Hematopoietic multipotent progenitor cell treated with erythropoietin and hydrocortisone succinate and interleukin-3 and kit ligand, for 17 days (in vitro differentiated cells): Measurements from ENCODE around the gene OSBPL5.
"Not testable (repeated sequence)": the region's sequence is repeated elsewhere in the genome, so short reads cannot be mapped to it uniquely, and the experiment has no call there.

ENCODE experiments used
- DNase-seq: peaks from one replicate; pipeline ENCODE4 v3.0.0-alpha.2; 2015; ENCODE audit warnings: low spot score

The OSBPL5 gene

DNA sequence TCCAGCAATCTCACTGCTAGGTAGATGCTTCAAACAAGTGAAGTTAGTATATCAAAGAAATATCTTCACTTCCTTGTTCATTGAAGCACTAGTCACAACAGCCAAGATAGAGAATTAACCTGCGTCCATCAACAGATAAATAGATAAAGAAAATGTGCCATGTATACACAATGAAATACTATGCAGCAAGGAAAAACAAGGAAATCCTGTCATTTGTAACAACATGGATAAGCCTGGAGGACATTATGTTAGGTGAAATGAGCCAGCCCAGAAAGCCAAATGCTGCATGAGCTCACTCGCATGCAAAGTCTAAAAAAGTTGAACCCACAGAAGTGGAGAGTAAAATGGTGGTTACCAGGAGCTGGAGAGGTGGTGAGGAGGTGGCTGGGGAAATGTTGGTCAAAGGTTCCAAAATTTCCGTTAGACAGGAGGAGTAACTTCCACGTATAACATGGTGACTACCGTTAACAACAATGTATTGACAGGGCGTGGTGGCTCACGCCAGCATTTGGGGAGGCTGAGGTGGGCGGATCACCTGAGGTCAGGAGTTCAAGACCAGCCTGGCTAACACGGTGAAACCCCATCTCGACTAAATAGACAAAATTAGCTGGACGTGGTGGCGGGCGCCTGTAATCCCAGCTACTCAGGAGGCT, 84.3 kb downstream of the OSBPL5 start:
- no peak for DNase-seq

GRCh38 chr11:3080104-3080503, 85.0 kb downstream of the OSBPL5 start:
- no peak for DNase-seq

DNA sequence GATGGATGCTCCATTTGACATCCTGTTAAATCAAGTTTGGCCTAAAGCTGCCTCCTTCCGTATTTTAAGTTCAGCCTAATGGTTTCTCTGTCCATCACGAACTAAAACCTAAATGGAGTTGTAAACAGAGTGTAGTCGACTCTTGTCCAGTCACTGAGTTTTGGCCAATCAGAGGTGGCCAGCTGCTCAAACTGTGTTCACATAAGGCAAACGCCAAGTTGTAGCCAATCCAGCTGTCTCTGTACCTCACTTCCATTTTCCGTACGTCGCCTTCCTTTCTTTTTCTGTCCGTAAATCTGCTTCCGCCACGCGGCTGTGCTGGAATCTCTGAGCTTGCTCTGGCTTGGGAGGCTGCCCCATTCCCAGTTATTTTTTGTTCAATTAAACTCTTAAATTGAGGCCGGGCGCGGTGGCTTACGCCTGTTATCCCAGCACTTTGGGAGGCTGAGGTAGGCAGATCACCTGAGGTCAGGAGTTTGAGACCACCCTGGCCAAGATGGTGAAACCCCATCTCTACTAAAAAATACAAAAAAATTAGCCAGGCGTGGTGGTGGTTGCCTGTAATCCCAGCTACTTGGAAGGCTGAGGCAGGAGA, 87.2 kb downstream of the OSBPL5 start:
- no peak for DNase-seq

DNA sequence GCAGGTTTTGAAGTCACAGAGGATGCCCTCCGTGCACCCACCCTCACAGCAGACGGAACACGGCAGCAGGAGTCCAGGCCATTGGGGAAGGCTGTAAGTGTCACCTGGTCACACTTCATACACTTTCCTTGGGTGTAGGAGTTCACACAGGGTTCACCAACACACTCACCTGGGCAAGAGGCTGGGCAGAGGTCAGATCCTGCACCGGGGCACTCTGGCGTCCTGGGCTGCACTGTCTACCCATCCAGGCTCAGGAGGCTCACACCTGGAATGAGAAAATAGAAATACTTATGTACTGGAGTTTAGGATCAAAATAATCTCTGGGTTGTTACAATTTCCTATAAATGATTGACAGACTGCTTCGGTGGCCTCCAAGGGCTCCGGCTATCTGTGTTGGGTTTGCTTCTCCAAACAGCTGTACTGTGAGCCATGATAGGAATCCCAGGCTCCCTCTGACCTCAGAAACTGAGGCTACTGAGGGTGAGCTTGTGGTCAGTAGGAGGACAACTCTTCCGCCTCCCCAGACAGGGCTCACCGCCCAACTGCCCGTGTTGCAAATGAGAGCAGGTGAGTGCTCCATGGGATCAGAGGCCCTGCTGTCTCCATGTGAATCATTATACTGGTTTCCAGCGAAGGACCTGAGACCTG, 87.8 kb downstream of the OSBPL5 start:
- DNase-seq, result no peak

- no peak for DNase-seq
Measured at GRCh38 chr11:3074912-3075589, 90.1 kb downstream of the OSBPL5 start.

- DNase-seq, result no peak
Measured at GRCh38 chr11:3073029-3073435, 92.1 kb downstream of the OSBPL5 start.

- DNase-seq, result no peak
Measured at GRCh38 chr11:3069425-3069824, 95.7 kb downstream of the OSBPL5 start.

- DNase-seq, result not testable (repeated sequence)
Measured at GRCh38 chr11:3066308-3066707, 98.8 kb downstream of the OSBPL5 start.

GRCh38 chr11:3064709-3065108, 100.4 kb downstream of the OSBPL5 start:
- DNase-seq, result not testable (repeated sequence)

DNA sequence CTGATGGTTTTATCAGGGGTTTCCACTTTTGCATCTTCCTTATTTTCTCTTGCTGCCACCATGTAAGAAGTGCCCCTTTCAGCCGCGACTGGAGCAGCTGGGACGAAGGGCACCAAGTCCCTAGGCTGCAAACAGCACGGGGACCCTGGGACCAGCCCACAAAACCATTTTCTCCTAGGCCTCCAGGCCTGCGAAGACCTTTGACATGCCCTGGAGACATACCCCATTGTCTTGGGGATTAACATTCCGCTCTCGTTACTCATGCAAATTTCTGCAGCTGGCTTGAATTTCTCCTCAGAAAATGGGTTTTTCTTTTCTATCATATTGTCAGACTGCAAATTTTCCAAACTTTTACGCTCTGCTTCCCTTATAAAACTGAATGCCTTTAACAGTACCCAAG, 101.2 kb downstream of the OSBPL5 start:
- not testable (repeated sequence) for DNase-seq

GRCh38 chr11:3063432-3063831, 101.7 kb downstream of the OSBPL5 start:
- not testable (repeated sequence) for DNase-seq

DNA sequence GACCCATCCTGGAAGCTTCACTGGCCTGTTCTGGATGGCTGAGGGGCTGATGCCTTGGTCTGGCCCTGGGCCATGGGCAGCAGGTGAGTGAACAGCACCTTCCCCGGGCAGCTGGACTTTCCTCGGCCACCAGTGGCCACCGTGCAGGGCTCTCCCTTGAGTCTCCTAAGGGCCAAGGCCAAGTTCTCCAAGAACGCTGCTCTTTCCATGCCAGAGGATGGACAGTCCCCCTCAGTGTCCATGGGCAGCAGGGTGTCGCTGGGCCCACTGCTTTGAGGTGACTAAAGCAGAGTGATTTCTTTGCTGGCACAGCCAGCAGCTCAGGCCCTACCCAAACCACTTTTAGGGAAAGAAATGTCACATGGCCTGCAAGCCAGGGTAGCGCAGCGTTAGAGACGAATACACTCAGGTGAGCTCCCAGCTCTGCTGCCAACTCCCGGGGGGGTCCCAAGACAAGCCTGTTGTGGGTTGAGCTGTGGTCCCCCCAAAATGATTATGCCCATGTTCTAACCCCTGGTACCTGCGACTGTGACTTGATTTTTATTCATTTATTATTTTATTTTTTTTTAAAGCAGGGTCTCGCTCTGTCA, 104.6 kb downstream of the OSBPL5 start:
- DNase-seq, result no peak

- DNase-seq, result peak; percentile 42
Measured at GRCh38 chr11:3058753-3059664, 106.1 kb downstream of the OSBPL5 start.

- DNase-seq, result peak; percentile 92
Measured at GRCh38 chr11:3057069-3057963, 107.8 kb downstream of the OSBPL5 start, which contains the start of gene CARS1. Gene CARS1 (minus strand): TSS chr11:3057423. CDS start chr11:3057367, 56 bp downstream.

DNA sequence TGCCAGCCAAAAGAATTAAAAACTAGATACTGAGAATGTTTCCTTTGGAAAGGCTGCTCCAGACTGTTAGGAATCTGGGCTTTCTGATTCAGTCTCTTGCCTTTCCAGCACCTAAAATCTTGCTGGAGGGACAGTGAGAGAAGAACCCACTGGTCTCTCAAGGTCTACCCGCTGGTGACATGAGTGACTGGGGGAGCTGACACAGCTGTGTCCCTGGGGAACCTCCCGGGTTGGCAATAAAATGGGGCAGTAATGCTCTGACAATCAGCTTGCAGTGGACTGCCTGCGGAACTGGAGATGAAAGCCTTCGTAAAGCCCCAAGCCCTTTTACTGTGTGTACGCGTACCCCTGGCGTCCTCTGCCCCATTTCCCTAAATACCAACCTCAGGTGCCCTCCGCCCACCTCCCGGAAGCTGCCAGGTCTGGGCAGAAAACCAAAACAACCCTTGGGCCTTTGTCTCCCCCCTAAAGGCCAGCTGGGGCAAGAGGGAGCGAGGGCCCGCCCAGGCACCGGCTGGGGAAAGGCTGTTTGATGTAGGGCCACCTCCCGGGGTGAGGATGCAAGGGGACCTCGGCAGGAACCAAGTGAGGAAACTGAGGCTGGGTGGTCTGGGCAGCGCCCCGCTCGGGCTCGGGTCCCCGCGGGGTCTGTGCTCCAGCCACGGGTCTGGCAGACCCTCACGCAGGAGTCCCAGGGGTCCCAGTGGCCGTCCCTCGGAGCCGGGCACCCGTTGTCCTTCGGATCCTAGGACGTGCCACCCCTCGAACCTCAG, 108.6 kb downstream of the OSBPL5 start:
- peak; percentile 35 for DNase-seq

- DNase-seq, result no peak
Measured at GRCh38 chr11:3055891-3056290, 109.2 kb downstream of the OSBPL5 start.

- no peak for DNase-seq
Measured at GRCh38 chr11:3052567-3052966, 112.5 kb downstream of the OSBPL5 start.

DNA sequence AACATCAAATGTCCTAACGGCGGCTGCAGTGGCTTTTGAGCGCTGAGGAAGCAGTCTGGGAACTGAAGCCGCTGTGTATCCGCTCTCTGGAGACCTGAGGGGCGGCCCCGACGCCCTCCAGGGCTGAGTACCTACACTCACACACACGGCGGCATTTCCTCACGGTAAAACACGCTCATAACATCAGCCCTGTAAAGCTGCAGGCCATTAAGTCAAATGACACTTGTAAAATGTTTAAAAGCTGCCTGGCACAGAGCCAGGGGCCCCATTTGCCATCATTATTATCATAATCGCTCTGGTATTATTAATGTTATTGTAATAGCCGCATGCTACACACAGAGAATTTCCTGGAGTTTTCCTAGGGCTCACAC, 113.0 kb downstream of the OSBPL5 start:
- no peak for DNase-seq
